HG03354 (cell line): ENCODE results near the gene RPS19BP1.
A peak's percentile ranks its signal among the peaks of the same experiment; 100 is the strongest.

Experiments
- ATAC-seq: cut with Tn5 transposase; IDR thresholded peaks from one replicate; pipeline ENCODE4 v1.9.1; 2021; ENCODE audit warnings: mild to moderate bottlenecking; ENCODE audit not compliant: unreplicated experiment, poor library complexity, severe bottlenecking

Gene RPS19BP1

GRCh38 chr22:39532215-39533073 is at the start of gene RPS19BP1:
TSS of gene RPS19BP1 (minus strand) at chr22:39532748. CDS start at chr22:39532738, 10 bp downstream.
- peak; percentile 86 for ATAC-seq

- no peak for ATAC-seq
Observed at GRCh38 chr22:39581303-39581702, 48.8 kb upstream of the RPS19BP1 start.

GRCh38 chr22:39580795-39581194 is 48.2 kb upstream of the RPS19BP1 start:
- ATAC-seq, result no peak

GRCh38 chr22:39580006-39580441 is 47.5 kb upstream of the RPS19BP1 start:
- no peak for ATAC-seq

GRCh38 chr22:39577900-39578299 is 45.4 kb upstream of the RPS19BP1 start:
- ATAC-seq, result no peak

GRCh38 chr22:39577366-39577765 is 44.8 kb upstream of the RPS19BP1 start:
- no peak for ATAC-seq

GRCh38 chr22:39576027-39576426 is 43.5 kb upstream of the RPS19BP1 start:
- ATAC-seq, result no peak

GRCh38 chr22:39575552-39575825 is 42.9 kb upstream of the RPS19BP1 start:
- no peak for ATAC-seq

- ATAC-seq, result no peak
Observed at GRCh38 chr22:39574779-39575551, 42.4 kb upstream of the RPS19BP1 start.

- ATAC-seq, result no peak
Observed at GRCh38 chr22:39571538-39571937, 39.0 kb upstream of the RPS19BP1 start.

GRCh38 chr22:39570665-39571064 is 38.1 kb upstream of the RPS19BP1 start, which contains the start of gene CACNA1I:
TSS of gene CACNA1I (plus strand) at chr22:39570753. CDS start at chr22:39570753, 0 bp downstream.
- no peak for ATAC-seq

- ATAC-seq, result no peak
Observed at GRCh38 chr22:39570226-39570625, 37.7 kb upstream of the RPS19BP1 start.

- ATAC-seq, result no peak
Observed at GRCh38 chr22:39569066-39569465, 36.5 kb upstream of the RPS19BP1 start.

GRCh38 chr22:39568278-39568981 is 35.9 kb upstream of the RPS19BP1 start:
- no peak for ATAC-seq

- ATAC-seq, result no peak
Observed at GRCh38 chr22:39567135-39567946, 34.8 kb upstream of the RPS19BP1 start.

GRCh38 chr22:39565414-39565944 is 32.9 kb upstream of the RPS19BP1 start:
- ATAC-seq, result no peak

- no peak for ATAC-seq
Observed at GRCh38 chr22:39563571-39564428, 31.3 kb upstream of the RPS19BP1 start.

GRCh38 chr22:39562839-39563489 is 30.4 kb upstream of the RPS19BP1 start:
- ATAC-seq, result no peak
